Dermis blood vessel endothelial cell (primary cell): ENCODE data around the gene PRKAA2. TPM values are rescaled to one million over a fixed set of nuclear protein-coding genes. Genes with fewer than 3 reads are reported as not detected.
A peak's percentile ranks its signal among the peaks of the same experiment; 100 is the strongest.

ENCODE experiments used
- DNase-seq: peaks from one replicate; pipeline ENCODE4 v3.0.0; 2010
- total RNA-seq: library from RNA; depleted of rRNA; stranded (reverse); fragments of >200 nt; gene quantifications from 2 replicates; pipeline ENCODE4 v1.2.3, GENCODE V29; 2014

PRKAA2 gene
- total RNA-seq, 1 donor from 2014 or later: 3.2 TPM

GRCh38 chr1:56655991-56656613 is 11.0 kb downstream of the PRKAA2 start:
- no peak for DNase-seq

- no peak for DNase-seq
Observed at GRCh38 chr1:56658254-56658653, 13.1 kb downstream of the PRKAA2 start.

- no peak for DNase-seq
Observed at GRCh38 chr1:56660293-56660692, 15.2 kb downstream of the PRKAA2 start.

- no peak for DNase-seq
Observed at GRCh38 chr1:56663846-56664245, 18.7 kb downstream of the PRKAA2 start.

- no peak for DNase-seq
Observed at GRCh38 chr1:56665384-56665783, 20.3 kb downstream of the PRKAA2 start.

GRCh38 chr1:56666112-56666608 is 21.0 kb downstream of the PRKAA2 start:
- DNase-seq: no peak

- no peak for DNase-seq
Observed at GRCh38 chr1:56670350-56670749, 25.2 kb downstream of the PRKAA2 start.

GRCh38 chr1:56671085-56671484 is 26.0 kb downstream of the PRKAA2 start:
- no peak for DNase-seq

GRCh38 chr1:56671542-56671941 is 26.4 kb downstream of the PRKAA2 start:
- DNase-seq: no peak

GRCh38 chr1:56672579-56672978 is 27.5 kb downstream of the PRKAA2 start:
- DNase-seq: no peak

GRCh38 chr1:56675763-56676162 is 30.6 kb downstream of the PRKAA2 start:
- DNase-seq: no peak

- DNase-seq: peak; percentile 10
Observed at GRCh38 chr1:56676571-56677035, 31.5 kb downstream of the PRKAA2 start.

- DNase-seq: no peak
Observed at GRCh38 chr1:56683569-56683968, 38.5 kb downstream of the PRKAA2 start.

- peak; percentile 15 for DNase-seq
Observed at GRCh38 chr1:56686169-56686568, 41.1 kb downstream of the PRKAA2 start.

GRCh38 chr1:56688522-56689026 is 43.5 kb downstream of the PRKAA2 start:
- peak; percentile 76 for DNase-seq

- DNase-seq: no peak
Observed at GRCh38 chr1:56696663-56697062, 51.5 kb downstream of the PRKAA2 start.

GRCh38 chr1:56703747-56704146 is 58.6 kb downstream of the PRKAA2 start:
- no peak for DNase-seq

GRCh38 chr1:56707379-56707778 is 62.3 kb downstream of the PRKAA2 start:
- DNase-seq: no peak

GRCh38 chr1:56709269-56709880 is 64.3 kb downstream of the PRKAA2 start:
- peak; percentile 69 for DNase-seq

- DNase-seq: no peak
Observed at GRCh38 chr1:56709995-56710394, 64.9 kb downstream of the PRKAA2 start.

- peak; percentile 16 for DNase-seq
Observed at GRCh38 chr1:56710646-56711045, 65.5 kb downstream of the PRKAA2 start.

- no peak for DNase-seq
Observed at GRCh38 chr1:56712150-56712549, 67.0 kb downstream of the PRKAA2 start.

- no peak for DNase-seq
Observed at GRCh38 chr1:56713112-56713511, 68.0 kb downstream of the PRKAA2 start.

- no peak for DNase-seq
Observed at GRCh38 chr1:56715156-56715555, 70.0 kb downstream of the PRKAA2 start.
